NT2/D1 (cell line): ENCODE measurements around the gene TLE5.

Experiments used
- SUZ12 ChIP-seq: IDR thresholded peaks from 2 replicates; pipeline ENCODE4 v1.6.1; 2011; ENCODE audit not compliant: insufficient read length, insufficient read depth; ENCODE audit errors: extremely low read depth
- YY1 ChIP-seq: IDR thresholded peaks from 2 replicates; pipeline ENCODE4 v1.6.1; 2011; ENCODE audit not compliant: insufficient read length, insufficient read depth

GRCh38 chr19:3108775-3109174 lies 46.5 kb upstream of the TLE5 start:
- TF ChIP-seq YY1: no peak
- no peak for TF ChIP-seq SUZ12
